ENCODE data around the gene HDAC11.

DNA sequence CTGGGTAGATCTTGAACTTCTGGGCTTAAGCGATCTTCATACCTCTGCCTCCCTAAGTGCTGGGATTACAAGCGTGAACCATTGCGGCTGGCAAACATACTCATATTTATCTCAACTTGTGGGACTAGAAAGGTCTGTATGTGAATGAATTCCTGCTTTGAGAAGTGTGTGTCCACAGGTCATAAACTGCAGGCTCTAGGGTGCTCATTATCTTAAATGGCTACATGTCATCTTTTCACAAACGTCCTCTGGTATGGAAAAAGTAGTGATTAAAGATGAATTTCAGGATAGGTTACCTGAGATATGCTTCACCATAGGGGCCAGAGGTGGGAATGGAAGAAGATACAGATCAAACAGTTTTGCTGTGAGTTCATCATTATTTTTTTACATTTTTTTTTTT is 7.8 kb upstream of the HDAC11 start:
- TF ChIP-seq, protein P1, sequence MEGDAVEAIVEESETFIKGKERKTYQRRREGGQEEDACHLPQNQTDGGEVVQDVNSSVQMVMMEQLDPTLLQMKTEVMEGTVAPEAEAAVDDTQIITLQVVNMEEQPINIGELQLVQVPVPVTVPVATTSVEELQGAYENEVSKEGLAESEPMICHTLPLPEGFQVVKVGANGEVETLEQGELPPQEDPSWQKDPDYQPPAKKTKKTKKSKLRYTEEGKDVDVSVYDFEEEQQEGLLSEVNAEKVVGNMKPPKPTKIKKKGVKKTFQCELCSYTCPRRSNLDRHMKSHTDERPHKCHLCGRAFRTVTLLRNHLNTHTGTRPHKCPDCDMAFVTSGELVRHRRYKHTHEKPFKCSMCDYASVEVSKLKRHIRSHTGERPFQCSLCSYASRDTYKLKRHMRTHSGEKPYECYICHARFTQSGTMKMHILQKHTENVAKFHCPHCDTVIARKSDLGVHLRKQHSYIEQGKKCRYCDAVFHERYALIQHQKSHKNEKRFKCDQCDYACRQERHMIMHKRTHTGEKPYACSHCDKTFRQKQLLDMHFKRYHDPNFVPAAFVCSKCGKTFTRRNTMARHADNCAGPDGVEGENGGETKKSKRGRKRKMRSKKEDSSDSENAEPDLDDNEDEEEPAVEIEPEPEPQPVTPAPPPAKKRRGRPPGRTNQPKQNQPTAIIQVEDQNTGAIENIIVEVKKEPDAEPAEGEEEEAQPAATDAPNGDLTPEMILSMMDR (IDR thresholded peaks at IDR 0.05 in 2 of 3, conservative IDR thresholded peaks at IDR 0.05 in 1 of 3; ENCODE audit: insufficient read depth in 2 of 3, low read depth in 1 of 3, low read length in 3 of 3) = no peak
- TF ChIP-seq BCOR (IDR thresholded peaks at IDR 0.05) = no peak
- TF ChIP-seq JUNB (CRISPR knock-in tag; conservative IDR thresholded peaks at IDR 0.05) = no peak
- TF ChIP-seq FOSL1 (tag; conservative IDR thresholded peaks at IDR 0.05) = no peak
- TF ChIP-seq ZKSCAN3 (CRISPR knock-in tag; IDR thresholded peaks at IDR 0.05) = no peak
- TF ChIP-seq NRF1 (conservative IDR thresholded peaks at IDR 0.05 in 1 of 2, IDR thresholded peaks at IDR 0.05 in 1 of 2) = no peak
- no peak for TF ChIP-seq NFE2L1 (tag; IDR thresholded peaks at IDR 0.05; ENCODE audit: borderline replicate concordance, low read depth)
- TF ChIP-seq MED1 (CRISPR knock-in tag; IDR thresholded peaks at IDR 0.05; ENCODE audit: borderline replicate concordance) = no peak
- TF ChIP-seq, protein P2, sequence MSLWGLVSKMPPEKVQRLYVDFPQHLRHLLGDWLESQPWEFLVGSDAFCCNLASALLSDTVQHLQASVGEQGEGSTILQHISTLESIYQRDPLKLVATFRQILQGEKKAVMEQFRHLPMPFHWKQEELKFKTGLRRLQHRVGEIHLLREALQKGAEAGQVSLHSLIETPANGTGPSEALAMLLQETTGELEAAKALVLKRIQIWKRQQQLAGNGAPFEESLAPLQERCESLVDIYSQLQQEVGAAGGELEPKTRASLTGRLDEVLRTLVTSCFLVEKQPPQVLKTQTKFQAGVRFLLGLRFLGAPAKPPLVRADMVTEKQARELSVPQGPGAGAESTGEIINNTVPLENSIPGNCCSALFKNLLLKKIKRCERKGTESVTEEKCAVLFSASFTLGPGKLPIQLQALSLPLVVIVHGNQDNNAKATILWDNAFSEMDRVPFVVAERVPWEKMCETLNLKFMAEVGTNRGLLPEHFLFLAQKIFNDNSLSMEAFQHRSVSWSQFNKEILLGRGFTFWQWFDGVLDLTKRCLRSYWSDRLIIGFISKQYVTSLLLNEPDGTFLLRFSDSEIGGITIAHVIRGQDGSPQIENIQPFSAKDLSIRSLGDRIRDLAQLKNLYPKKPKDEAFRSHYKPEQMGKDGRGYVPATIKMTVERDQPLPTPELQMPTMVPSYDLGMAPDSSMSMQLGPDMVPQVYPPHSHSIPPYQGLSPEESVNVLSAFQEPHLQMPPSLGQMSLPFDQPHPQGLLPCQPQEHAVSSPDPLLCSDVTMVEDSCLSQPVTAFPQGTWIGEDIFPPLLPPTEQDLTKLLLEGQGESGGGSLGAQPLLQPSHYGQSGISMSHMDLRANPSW (CRISPR knock-in tag; IDR thresholded peaks at IDR 0.05) = no peak
- TF ChIP-seq SAP30 (IDR thresholded peaks at IDR 0.05; ENCODE audit: borderline replicate concordance, insufficient read depth, low read depth, low read length, poor library complexity, severe bottlenecking) = no peak

All from K562 (cell line).